Psoas muscle (tissue), 8 donors: ENCODE data around the gene GALNT10. TPM values are rescaled to one million over a fixed set of nuclear protein-coding genes. Genes with fewer than 3 reads are reported as not detected.

Experiments used
- ATAC-seq, 4 donors: fragments of 200-7000 bp; cut with Tn5 transposase; one replicate each; pipeline ENCODE4 v1.9.1; 2020; ENCODE audit warnings: moderate library complexity in 3 of 4, mild to moderate bottlenecking in 2 of 4
- DNase-seq, 2 donors: peaks; one replicate each; pipeline ENCODE4 v3.0.0-alpha.2; 2020
- H3K27ac ChIP-seq: fragments of 200-600 bp; one replicate; pipeline ENCODE4 v1.8.0; 2022
- H3K27me3 ChIP-seq, 3 donors: fragments of 200-600 bp in 1 of 3; one replicate each; pipeline versions ENCODE4 v1.6.1 to v1.8.0; 2013 to 2022; ENCODE audit warnings: low read length in 2 of 3, mild to moderate bottlenecking in 2 of 3, moderate library complexity in 1 of 3; ENCODE audit not compliant: insufficient read depth in 3 of 3
- H3K36me3 ChIP-seq, 2 donors: fragments of 200-600 bp in 1 of 2; one replicate each; pipeline versions ENCODE4 v1.6.1 to v1.8.0; 2013 to 2022; ENCODE audit warnings: low read depth in 1 of 2, mild to moderate bottlenecking in 1 of 2, moderate library complexity in 1 of 2; ENCODE audit not compliant: insufficient read depth in 1 of 2
- H3K4me1 ChIP-seq: fragments of 200-600 bp; one replicate; pipeline ENCODE4 v1.8.0; 2022
- H3K4me3 ChIP-seq: fragments of 200-600 bp; one replicate; pipeline ENCODE4 v1.8.0; 2022; ENCODE audit warnings: mild to moderate bottlenecking
- H3K9me3 ChIP-seq: fragments of 200-600 bp; one replicate; pipeline ENCODE4 v1.8.0; 2022
- CTCF ChIP-seq: fragments of 200-600 bp; IDR thresholded peaks from one replicate; pipeline ENCODE4 v1.8.0; 2022; ENCODE audit warnings: antibody characterized with exemption
- WGBS, 3 donors: extraction: QIAGEN DNeasy Blood & Tissue Kit; methylation state at CpG; one replicate each; pipeline versions ENCODE4 v1.1.6 to v1.1.7; 2013; 5-methylcytosine and 5-hydroxymethylcytosine counted together
- intact Hi-C, 2 donors: fragments of 100-400 bp; cut with DNase I; formaldehyde crosslinking; loops; one replicate each; pipeline versions ENCODE4 v1.11.0 to v1.14.2; 2022
- polyA plus RNA-seq, 3 donors: library from polyadenylated mRNA; stranded (reverse); fragments of 200-250 nt; gene quantifications; one replicate each; pipeline ENCODE4 v1.2.3, GENCODE V29; 2013
- total RNA-seq, 4 donors: library from RNA; stranded (reverse); fragmentation: NEBNext Ultra II Directional in 2 of 4; extraction: Animal tissue kit (Norgen Biotek cat#: 25700) in 2 of 4; gene quantifications; one replicate each; pipeline versions ENCODE4 v1.2.1 to v1.2.4, GENCODE V29; 2021 to 2023
- donor health status: healthy with polysubstance abuse.
- donor health status: DM: no; HTN: no; CAD: no; lungs with moderate emphysema.
- donor health status: Bipolar disorder and iron deficiency.
- donor health status: healthy.
- donor health status: DM: yes; HTN: yes; CAD: no.
- donor health status: DM: no; HTN: no; CAD: no.
- donor health status: DM: no; HTN: no; CAD: no.
- donor health status: DM: yes; HTN: yes; CAD: no.

The GALNT10 gene
- total and polyA plus RNA-seq, 7 donors = 4.2 to 9.9 (median 6.8) TPM

GRCh38 chr5:154430961-154431630, 240.6 kb downstream of the GALNT10 start:
- 74 to 85% (median 76%) methylated on average over 4 of the region's 4 CpGs for WGBS, 3 donors
- H3K4me1 ChIP-seq = no peaks in the 10 kb centered on the region
- no peak for TF ChIP-seq CTCF
- DNase-seq = no peak
- H3K27me3 ChIP-seq = no peaks in the 10 kb centered on the region
- H3K4me3 ChIP-seq = no peak overlapping the region
- peaks cover 0 to 8% of the 10 kb centered on the region in 2 donors for H3K36me3 ChIP-seq
- H3K27ac ChIP-seq = no peak overlapping the region
- intact Hi-C loops = no loop called here
- no peak for ATAC-seq
- no peaks in the 10 kb centered on the region for H3K9me3 ChIP-seq

GRCh38 chr5:154435226-154435625, 244.7 kb downstream of the GALNT10 start:
- H3K27me3 ChIP-seq = no peaks in the 10 kb centered on the region
- no peak overlapping the region for H3K4me3 ChIP-seq
- 94 to 97% (median 97%) methylated on average over 3 of the region's 3 CpGs for WGBS, 3 donors
- peaks cover 0 to 32% of the 10 kb centered on the region in 2 donors for H3K36me3 ChIP-seq
- TF ChIP-seq CTCF = no peak
- H3K4me1 ChIP-seq = no peaks in the 10 kb centered on the region
- no peak overlapping the region for H3K27ac ChIP-seq
- no peak for DNase-seq
- no peak for ATAC-seq
- intact Hi-C loops = no loop called here
- no peaks in the 10 kb centered on the region for H3K9me3 ChIP-seq

- H3K4me1 ChIP-seq = no peaks in the 10 kb centered on the region
- no peaks in the 10 kb centered on the region for H3K9me3 ChIP-seq
- ATAC-seq (no peak), DNase-seq (no peak)
- H3K27ac ChIP-seq = no peak overlapping the region
- no peaks in the 10 kb centered on the region for H3K27me3 ChIP-seq
- H3K4me3 ChIP-seq = no peak overlapping the region
- 90 to 93% (median 90%) methylated on average over 5 of the region's 5 CpGs for WGBS, 3 donors
- no peak for TF ChIP-seq CTCF
- H3K36me3 ChIP-seq = peaks cover 0 to 53% of the 10 kb centered on the region in 2 donors
- intact Hi-C loops = no loop called here
These were observed 246.9 kb downstream of the GALNT10 start for GRCh38 chr5:154437281-154437965.

- Histone ChIP-seq H3K9me3 (no peaks in the 10 kb centered on the region), H3K4me1 (peaks cover 8% of the 10 kb centered on the region), H3K27ac (no peak overlapping the region), H3K4me3 (no peak overlapping the region), H3K36me3 (peaks cover 0 to 55% of the 10 kb centered on the region in 2 donors), H3K27me3 (no peaks in the 10 kb centered on the region)
- intact Hi-C loops = no loop called here
- ATAC-seq = no peak
- 89 to 90% (median 89%) methylated on average over 5 of the region's 5 CpGs for WGBS, 3 donors
- DNase-seq = no peak
- TF ChIP-seq CTCF = no peak
These were observed 250.0 kb downstream of the GALNT10 start for GRCh38 chr5:154440540-154440939.
